HepG2 (cell line): ENCODE data around the gene SEC61G. TPM values are rescaled to one million over a fixed set of nuclear protein-coding genes. Genes with fewer than 3 reads are reported as not detected.

ENCODE experiments used
- polyA plus RNA-seq, 8 experiments: library from polyadenylated mRNA; depleted of rRNA in 3 of 8; stranded (reverse) in 7 of 8; unstranded in 1 of 8; fragments of >200 nt; fragmentation: Illumina TruSeq in 4 of 8; extraction: Trizol in 4 of 8; gene quantifications; 2 replicates each; pipeline versions ENCODE4 v1.2.1 to v1.2.3, GENCODE V29; 2011 to 2016; ENCODE audit warnings: low read depth in 4 of 8, missing spikeins in 1 of 8, mixed read lengths in 1 of 8; ENCODE audit not compliant: insufficient read depth in 1 of 8
- total RNA-seq, 5 experiments: library from RNA; depleted of rRNA; stranded (reverse); fragments of >200 nt; fragmentation: Illumina TruSeq; extraction: Trizol; gene quantifications; 2 replicates each; pipeline ENCODE4 v1.2.3, GENCODE V29; 2016; ENCODE audit warnings: low read depth in 1 of 5

SEC61G gene
- total and polyA plus RNA-seq, 2 of the 13 experiments (the other 11 are each of a cell fraction or from before 2014, with no cell fraction given), result 126 to 328 TPM

Other genes with a start within 250 kb of the SEC61G start
- not detected in 2 replicates for gene VSTM2A, start 216.8 kb downstream of the SEC61G start, total RNA-seq (2016; rRNA removed; fragmentation: Illumina TruSeq; extraction: Trizol)
- not detected in 2 replicates for gene VSTM2A, start 216.8 kb downstream of the SEC61G start, polyA plus RNA-seq (2011; rRNA removed)